WTC11 (cell line): ENCODE data around the gene RAB12.

Source experiments
- ATF2 ChIP-seq: sonication (generic); formaldehyde crosslinking; IDR thresholded peaks from 2 replicates; pipeline ENCODE4 v1.8.1; 2022; ENCODE audit warnings: low read depth, missing genetic modification reagents, borderline replicate concordance
- CREB1 ChIP-seq: sonication (generic); formaldehyde crosslinking; IDR thresholded peaks from 2 replicates; pipeline ENCODE4 v1.8.0; 2023; ENCODE audit warnings: mild to moderate bottlenecking, missing genetic modification reagents
- E2F1 ChIP-seq: sonication (generic); formaldehyde crosslinking; IDR thresholded peaks from 2 replicates; pipeline ENCODE4 v1.8.0; 2022; ENCODE audit warnings: mild to moderate bottlenecking, missing genetic modification reagents
- ESRRA ChIP-seq: sonication (generic); formaldehyde crosslinking; IDR thresholded peaks from 2 replicates; pipeline ENCODE4 v1.8.1; 2022; ENCODE audit warnings: mild to moderate bottlenecking, missing genetic modification reagents, borderline replicate concordance
- FOXJ3 ChIP-seq: sonication (generic); formaldehyde crosslinking; IDR thresholded peaks from 2 replicates; pipeline ENCODE4 v1.9.0; 2021; ENCODE audit warnings: missing genetic modification reagents, mild to moderate bottlenecking, borderline replicate concordance
- GABPB1 ChIP-seq: sonication (generic); formaldehyde crosslinking; IDR thresholded peaks from 2 replicates; pipeline ENCODE4 v1.8.1; 2023; ENCODE audit warnings: mild to moderate bottlenecking, missing genetic modification reagents
- MXD4 ChIP-seq: fragments of 250-450 bp; sonication (Bioruptor Pico); IDR thresholded peaks from 2 replicates; pipeline ENCODE4 v1.8.0; 2021; ENCODE audit warnings: mild to moderate bottlenecking, moderate library complexity, borderline replicate concordance
- NR3C1 ChIP-seq: sonication (generic); formaldehyde crosslinking; conservative IDR thresholded peaks from 2 replicates; pipeline ENCODE4 v1.8.1; 2023; ENCODE audit warnings: low read depth, mild to moderate bottlenecking, missing genetic modification reagents
- ZBTB21 ChIP-seq: sonication (generic); formaldehyde crosslinking; IDR thresholded peaks from 2 replicates; pipeline ENCODE4 v1.8.1; 2023; ENCODE audit warnings: mild to moderate bottlenecking, missing genetic modification reagents, borderline replicate concordance
- ZBTB43 ChIP-seq: sonication (generic); formaldehyde crosslinking; IDR thresholded peaks from 2 replicates; pipeline ENCODE4 v1.8.1; 2023; ENCODE audit warnings: mild to moderate bottlenecking, missing genetic modification reagents
- TF ChIP-seq, protein P1 (sequence below): fragments of 200-600 bp; IDR thresholded peaks from 2 replicates; pipeline ENCODE4 v1.8.0; 2022; ENCODE audit warnings: antibody characterized with exemption

GRCh38 chr18:8562070-8562469 lies 47.2 kb upstream of the RAB12 start:
- TF ChIP-seq FOXJ3 (CRISPR knock-in tag) (no peak), ZBTB43 (CRISPR knock-in tag) (no peak), ZBTB21 (CRISPR knock-in tag) (no peak), CREB1 (no peak), ATF2 (CRISPR knock-in tag) (no peak), MXD4 (no peak), E2F1 (no peak), NR3C1 (CRISPR knock-in tag) (no peak), ESRRA (CRISPR knock-in tag) (no peak), GABPB1 (CRISPR knock-in tag) (no peak)
- TF ChIP-seq, protein P1, sequence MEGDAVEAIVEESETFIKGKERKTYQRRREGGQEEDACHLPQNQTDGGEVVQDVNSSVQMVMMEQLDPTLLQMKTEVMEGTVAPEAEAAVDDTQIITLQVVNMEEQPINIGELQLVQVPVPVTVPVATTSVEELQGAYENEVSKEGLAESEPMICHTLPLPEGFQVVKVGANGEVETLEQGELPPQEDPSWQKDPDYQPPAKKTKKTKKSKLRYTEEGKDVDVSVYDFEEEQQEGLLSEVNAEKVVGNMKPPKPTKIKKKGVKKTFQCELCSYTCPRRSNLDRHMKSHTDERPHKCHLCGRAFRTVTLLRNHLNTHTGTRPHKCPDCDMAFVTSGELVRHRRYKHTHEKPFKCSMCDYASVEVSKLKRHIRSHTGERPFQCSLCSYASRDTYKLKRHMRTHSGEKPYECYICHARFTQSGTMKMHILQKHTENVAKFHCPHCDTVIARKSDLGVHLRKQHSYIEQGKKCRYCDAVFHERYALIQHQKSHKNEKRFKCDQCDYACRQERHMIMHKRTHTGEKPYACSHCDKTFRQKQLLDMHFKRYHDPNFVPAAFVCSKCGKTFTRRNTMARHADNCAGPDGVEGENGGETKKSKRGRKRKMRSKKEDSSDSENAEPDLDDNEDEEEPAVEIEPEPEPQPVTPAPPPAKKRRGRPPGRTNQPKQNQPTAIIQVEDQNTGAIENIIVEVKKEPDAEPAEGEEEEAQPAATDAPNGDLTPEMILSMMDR: no peak
